Embryonic facial prominence (tissue), 1 donor: ENCODE measurements around the gene ECM2.

Experiments
- DNase-seq: peaks from one replicate; pipeline ENCODE4 v3.0.0-alpha.2; 2016; ENCODE audit errors: extremely low spot score

The ECM2 gene

DNA sequence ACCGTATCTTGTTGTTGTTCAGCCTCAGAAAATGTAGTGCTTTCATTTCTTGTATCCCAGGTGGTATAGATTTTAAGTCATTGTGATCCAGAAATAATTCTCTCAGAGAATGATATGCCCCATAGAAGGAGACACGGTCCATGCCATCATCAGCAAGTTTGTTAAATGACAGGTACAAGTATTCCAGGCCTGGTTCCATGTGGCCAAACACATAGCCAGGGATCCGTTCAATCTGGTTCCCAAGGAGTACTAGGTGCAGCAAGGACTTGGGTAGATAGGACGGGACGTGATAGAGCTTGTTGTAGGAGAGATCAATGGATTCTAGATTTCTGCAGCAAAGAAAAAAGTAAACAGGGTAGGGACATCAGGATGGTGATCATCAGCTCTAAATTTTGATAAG lies 35.1 kb downstream of the ECM2 start:
- DNase-seq: no peak

DNA sequence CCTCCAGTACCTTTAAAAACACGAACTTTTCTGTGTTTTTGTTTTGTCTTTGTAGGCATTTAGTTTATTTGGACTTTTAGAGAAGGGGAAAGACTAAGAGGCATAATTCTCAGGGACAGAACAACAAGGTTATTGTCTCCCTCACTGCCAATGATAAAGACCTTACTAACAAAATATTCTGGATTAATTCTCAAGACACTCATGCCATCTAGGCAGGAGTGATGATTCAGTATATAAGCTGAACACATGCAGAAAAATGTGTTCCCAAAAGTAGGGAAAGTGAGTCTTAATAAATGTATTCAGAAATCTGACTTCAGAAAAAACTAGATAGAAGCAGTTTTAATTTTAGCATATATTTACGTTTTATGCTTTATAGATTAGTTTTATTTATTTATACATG lies 36.1 kb downstream of the ECM2 start:
- DNase-seq: no peak

DNA sequence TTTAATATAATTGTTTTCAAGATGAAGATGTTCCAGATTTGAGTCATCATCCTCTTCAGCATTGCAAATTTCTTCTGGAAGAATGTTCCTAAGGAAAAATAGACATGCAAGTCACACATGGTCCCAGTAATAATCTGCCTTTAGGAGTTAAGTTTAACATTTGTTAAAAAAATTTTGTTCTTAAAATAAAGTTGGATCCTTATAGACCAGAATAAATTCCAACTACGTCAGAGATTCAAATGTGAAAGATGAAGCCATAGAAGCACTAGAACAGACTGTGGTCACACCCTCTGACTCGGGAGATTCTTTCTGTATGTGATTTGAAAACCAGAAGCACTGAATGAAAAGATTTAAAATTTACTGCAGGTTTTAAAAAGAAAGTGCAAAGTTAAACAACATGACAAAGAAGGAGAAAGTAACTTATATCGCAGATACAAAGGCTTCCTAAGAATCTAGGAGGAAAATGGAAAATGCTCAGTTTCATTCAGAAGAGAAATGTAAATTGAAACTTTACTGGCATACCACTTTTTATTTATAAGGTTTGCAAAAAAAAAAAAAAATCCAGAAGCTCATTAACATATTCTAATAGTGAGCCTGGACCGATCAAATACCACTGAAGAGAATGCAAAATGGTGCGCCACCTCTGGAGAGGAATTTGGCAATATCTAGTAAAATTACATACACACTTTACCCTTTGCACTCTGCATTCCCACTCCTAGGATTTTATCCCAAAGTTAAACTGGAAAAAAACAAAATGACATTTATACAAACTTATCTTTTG lies 39.2 kb downstream of the ECM2 start:
- DNase-seq: no peak

DNA sequence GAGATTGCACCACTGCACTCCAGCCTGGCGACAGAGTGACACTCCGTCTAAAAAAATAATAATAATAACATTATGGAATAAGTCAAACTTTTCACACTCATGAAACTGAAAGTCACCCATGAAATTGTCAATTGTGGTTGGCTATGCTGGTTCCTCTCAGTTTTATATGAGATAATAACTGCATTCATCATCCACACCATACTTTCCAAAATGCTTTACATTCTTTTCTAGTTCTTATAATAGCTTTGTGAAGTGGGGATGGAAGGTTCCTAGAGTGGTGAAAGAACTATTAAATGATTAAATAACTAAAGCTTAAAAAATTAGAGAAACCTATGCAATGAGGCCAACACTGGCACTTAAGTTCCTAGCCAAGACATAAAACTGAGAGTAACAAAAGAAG lies 40.9 kb downstream of the ECM2 start:
- DNase-seq: no peak

DNA sequence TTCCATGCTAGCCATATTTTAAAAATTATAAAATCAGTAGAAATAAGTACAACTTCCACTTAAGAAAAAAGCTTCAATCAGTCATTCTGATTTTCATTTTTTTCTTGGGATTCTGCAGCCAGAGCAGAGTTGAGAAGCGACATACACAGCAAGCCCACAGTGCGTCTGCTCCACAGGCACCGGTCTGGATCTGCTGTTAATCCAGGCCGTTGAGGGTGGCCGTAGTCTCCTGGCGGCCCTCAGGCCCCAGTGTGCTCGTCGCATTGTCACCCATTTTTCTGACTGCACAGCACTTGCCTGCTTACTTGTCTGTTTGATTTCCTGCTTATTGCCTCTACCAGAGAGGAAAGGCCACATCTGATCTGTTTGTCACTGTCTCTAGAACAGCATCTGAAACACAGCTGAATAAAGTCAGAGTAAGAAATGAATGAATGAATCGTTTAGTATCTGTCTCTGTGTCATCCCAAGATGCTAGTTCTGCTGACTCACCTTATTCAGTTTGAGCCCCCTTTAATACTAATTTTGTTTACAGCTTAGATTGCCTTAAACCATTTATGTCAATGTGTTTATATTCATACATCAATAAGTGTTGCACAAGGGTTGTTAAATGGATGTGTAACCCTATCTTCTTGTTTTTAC lies 41.9 kb downstream of the ECM2 start:
- no peak for DNase-seq

DNA sequence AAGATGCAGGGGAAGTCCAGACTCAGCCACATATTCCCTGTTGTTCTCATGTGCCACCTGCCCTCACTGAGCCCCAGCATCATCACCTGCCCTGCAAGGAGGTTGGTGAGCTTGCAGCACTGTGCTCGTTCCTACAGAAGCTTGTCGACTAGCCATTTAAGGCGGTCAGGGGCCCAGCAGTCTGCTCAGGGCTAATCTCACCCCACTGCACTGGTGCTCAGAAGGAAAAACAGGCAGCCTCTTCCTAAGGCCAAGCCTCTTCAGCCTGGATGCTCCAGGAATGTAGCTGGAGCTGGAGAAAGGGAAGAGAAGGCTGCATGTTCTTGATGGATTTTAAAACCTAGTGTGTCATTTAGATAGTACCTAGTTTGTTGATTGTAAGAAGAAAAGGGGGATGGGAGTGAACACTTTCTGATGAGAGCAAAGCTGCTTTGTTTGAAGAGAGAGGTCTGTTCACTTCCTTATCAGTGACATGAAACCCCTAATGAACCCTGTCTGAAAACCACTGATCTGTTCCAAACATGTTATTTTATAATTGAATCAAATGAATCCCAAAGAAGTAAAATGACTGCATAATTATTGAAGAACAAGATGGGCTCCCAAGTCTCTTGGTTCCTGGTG lies 42.9 kb downstream of the ECM2 start:
- no peak for DNase-seq

DNA sequence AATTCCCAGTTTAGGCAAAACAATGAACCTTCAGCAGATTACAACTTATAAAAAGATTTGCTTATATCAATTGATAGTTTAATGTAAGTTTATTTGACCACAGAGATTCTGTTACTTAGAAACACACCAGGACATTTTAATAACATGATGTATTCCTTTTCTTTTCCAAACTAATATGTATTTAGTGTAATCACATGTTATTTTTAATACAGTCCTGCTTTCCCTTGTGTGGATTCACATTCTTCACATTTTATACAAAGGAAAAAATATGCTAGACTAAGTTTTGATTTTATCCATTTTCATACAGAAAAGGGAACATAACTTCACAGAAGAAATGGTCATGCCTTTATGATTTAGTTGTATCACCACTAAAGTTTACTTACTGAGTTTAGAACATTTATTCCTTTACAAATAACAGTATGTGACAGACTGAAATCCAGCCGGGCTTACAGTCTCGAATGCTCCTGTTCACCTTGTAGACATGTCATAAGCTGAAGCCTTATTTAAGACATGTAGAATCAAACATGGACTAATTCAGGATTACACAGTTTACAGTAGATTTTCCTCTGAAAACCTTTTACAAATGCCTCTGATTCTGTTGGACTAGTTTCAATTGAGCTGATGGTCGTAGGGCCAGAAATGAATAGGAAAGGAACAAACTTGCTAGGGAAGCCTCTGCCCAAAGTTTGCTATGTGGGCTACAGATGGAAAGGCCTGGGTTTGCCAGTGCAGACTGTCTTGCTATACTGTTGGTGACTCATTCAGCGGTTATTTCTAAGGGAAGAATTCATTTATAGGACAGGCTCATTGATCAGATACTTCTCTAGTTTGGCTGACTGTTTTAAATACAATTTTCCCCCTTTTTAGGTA lies 46.9 kb downstream of the ECM2 start:
- DNase-seq: no peak

DNA sequence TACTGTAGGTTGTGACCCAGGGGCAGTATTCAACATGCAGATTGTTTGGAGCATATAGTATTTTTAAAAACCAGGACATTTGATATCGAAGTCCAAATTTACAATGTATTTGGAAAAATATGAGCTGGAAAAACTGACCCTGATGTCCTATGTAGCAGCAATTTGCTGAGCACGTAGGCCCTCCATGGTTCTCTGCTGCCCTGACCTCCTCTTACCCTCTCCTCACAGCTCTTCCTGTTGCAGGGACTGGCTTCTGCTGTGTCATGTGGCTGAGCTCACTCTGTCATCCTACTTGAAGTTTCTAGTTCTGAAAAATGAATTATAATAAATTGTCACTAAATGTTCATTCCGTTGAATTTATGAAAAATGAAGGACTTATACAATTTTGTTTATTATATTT lies 49.4 kb downstream of the ECM2 start:
- DNase-seq: no peak

DNA sequence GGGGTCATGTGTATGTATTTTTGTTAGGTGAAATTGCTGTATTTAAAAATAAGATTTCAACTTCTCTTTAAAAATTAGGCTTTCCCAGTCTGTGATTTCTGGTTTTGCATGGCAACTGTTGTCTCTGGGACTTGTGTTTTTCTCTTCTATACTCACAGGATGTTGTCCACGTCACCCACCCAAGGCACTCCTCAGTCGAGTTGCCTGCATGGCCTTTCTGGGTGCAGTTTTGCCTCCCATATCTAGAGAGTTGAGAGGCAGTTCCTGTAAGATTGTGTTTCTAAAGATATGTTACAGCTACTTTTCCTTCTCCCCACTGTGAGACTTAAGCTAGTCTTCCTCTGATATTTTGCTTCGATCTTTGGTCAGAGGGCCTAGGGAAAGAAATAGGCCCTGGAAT lies 51.2 kb downstream of the ECM2 start:
- DNase-seq: no peak

DNA sequence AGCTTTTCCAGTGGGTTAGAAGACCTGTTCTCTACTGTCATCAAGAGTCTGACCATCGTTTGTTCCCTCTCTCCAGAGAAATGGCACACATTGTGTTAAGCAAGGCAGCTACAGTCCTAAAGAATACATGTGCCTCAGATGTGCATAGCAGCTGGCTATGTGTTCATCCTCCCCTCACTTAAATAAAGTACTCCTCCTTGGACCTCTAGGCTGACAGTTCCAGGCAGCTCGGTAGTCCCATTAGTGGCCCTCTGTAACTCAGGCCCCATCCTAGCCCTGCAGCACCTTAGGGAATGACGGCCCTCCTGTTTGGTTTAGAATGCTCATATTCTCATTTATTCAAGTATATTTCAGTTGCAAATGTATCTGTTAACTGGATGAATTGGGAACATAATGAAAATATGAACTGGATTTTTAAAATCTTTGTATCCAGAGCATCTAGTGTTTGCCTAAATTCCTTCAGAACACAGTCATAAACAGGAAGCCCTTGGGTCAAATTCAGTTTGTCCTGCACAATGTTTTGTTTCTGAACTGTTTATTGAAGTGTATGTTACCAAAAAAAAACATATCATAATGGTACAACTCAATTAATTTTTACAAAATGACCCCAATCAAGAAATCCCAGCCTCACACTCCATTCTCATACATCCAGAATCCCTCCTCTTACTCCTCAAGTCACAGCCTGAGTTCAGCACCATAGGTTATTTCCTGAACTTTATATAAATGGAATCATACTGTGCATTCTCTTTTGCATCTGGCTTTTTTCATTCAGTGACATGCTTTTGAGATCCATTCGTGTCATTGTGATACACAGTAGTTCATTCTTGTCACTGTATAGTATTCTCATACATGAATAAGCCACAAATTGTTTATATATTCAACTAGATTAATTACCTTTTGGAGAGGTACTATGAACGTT lies 51.9 kb downstream of the ECM2 start:
- no peak for DNase-seq

DNA sequence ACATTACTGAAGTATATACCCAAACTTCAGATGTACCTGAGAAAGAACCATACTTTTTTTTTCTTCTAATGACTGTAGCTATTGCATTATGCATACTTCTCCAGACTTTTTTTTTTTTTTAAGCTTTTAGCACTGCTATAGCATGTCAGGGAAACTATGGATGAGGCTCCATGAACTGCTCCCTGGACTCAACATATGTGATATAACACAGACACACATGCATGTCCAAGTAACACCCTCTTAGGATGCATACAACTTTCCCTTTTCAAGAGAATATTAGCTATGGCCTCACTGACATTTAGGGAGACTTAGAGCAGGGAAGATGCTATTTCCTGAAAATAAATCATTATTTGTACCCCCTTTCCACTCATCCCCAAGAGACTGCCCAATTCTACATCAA lies 53.0 kb downstream of the ECM2 start:
- no peak for DNase-seq

DNA sequence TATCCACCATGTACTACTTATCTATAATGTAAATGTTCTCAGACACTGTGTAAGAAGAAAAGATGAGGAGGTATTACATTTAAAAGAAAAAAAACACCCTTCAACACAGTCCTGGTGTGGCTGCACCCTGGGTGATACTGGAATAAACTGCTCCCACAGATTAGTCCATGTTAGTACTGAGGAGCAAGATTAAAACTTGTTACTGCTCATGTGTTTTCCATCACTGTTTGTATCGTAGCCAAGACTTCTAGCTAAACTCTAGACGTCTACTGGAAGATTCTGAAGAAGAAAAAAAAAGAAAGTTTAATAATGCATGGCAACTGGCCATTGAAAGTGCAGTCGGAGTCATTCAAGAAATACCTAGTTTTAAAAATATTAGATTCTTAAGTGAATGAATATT lies 53.5 kb downstream of the ECM2 start, which contains the start of gene ASPN:
ASPN (minus strand) TSS at position 178 of the 400 bp plus-strand sequence.
- peak; percentile 76 for DNase-seq

DNA sequence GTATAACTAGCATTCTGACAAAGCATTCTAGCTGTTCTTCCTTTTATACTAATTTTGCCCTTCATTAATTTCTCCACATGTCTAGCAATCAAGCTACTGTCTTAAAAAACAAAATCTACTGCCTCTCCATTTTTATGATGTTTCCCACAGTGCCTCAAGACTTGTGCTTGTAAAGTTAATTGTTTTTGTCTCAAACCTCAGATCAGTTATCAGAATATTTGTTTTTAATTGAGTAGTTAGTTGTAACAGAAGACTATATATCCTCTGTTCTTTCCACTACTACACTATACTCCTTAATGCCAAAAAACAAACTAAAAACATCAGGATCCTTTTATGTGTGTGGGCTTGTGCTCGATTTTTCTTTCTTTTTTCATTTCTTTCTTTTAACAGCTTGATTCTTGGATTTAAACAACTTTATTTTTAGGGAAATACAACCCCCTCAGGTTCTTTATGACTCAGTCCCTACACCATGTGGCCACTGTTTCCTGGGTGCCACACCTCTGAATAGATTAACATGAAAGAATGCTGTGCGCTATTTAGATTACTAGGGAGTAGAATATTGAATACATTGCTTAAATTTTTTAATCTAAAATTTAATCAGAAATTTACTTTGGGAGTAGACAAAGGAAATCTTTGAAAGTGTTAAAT lies 54.7 kb downstream of the ECM2 start:
- DNase-seq: peak; percentile 46

DNA sequence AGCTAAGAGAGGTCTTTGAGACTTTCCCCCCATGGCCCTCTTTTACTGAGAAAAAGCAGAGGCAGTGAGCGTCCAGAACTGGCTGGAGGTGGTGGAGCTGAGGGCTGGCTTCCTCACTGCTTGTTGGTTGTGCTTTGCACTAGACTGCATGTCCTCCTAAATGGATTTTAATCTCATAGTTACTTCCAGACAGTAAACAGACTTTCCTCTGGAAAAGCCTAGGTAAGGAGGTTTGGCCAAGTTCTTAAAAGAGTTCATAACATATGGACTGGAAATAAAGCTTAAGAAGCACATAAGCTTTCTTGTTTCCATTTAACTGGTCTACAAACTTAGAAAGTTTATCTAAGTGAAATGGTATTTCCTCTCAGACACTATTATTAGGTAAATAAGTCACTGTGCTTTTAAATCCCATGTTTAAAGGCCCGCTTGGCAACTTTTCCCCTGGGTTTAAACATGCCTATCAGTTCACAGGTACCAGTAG lies 55.5 kb downstream of the ECM2 start:
- DNase-seq: no peak

DNA sequence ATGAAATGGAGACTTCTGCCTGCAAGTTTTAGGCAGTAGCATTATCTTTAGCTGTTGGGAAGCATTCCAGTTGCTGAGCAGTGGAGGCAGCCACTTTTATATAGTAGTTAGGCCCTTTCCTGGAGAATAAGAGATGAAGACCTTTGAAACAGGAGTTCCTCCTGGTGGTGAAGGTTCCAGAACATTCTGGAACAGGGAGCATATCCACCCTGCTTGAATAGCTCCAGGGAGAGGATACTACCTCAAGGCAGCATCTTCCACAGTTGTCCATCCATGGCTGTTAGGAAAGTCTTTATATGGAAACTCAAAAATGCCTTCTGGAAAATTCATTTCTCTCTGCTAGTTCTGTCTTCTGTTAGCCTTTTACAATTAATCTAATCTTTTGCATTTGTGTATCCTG lies 56.4 kb downstream of the ECM2 start:
- DNase-seq: no peak

DNA sequence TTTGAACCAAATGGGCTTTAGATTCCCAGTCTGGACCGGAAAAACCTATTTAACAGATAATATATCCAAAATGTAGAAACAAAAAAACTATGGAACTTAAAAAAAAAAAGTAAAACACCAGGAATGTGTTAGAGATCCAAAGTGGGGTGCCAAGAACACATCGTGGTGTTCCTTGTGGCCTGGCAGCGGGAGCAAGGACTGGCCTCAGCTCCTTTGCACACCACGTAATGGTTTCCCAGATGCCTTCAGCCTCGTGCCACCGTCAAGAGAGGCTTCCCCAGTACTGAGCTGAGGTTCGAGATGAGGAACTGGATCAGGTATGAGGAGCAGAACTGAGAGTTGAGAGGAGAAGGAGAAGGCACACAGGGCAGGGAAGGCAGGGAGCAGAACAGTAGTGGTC lies 57.0 kb downstream of the ECM2 start:
- no peak for DNase-seq

DNA sequence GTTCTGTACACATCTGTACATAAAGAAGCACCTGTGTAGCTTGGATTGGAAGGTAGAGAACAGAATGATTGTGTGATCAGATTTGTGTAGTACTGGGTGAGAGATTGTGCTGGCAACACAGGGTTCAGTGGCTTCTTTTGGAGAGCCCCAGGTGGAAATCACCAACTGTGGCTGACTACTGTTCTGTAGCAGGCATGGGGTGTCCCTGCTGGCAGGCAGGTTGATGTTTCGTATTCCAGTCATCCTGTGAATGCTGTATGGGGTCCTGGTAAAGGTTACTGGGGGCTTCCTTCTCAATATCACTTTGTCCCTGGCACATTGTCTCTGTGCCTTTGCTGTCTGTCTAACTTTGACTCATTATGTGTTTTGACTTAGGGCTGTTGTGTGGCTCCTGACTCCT lies 58.8 kb downstream of the ECM2 start:
- no peak for DNase-seq

DNA sequence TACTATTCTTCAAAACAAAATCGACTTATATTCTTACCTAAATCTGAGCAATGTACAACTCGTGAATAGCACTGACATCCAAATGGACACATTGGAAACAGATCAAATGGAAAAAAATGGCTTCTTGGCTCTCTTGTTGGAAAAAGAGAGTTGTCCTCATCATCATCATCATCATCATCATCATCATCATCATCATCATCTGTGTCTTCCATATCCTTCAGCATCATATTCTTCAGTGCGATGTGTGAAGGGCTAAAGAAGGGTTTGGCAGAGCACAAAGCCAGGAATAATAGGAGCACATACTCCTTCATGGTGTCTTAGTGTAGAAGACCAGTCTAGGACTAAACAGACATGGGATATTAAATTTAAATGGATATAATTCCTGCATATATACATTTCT lies 61.2 kb downstream of the ECM2 start:
- no peak for DNase-seq

DNA sequence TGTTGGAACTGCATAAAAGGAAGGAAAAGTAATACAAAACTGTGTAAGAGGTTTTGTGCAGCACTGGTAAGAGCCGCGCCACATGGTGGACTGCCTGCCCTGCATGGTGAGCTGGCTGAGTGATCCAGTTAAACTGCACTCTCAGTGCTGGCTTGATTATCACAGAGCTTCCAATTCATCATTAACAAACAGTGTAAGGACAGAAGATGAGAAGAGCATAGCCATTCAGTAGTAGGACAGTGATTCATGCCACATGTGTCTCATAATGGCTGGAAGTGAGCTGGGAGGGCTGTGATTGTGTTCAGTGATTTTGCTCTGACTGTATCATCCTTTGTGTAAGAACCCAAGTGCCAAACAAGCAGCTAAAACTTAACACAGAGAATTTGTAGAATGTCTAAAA lies 67.6 kb downstream of the ECM2 start:
- DNase-seq: no peak

DNA sequence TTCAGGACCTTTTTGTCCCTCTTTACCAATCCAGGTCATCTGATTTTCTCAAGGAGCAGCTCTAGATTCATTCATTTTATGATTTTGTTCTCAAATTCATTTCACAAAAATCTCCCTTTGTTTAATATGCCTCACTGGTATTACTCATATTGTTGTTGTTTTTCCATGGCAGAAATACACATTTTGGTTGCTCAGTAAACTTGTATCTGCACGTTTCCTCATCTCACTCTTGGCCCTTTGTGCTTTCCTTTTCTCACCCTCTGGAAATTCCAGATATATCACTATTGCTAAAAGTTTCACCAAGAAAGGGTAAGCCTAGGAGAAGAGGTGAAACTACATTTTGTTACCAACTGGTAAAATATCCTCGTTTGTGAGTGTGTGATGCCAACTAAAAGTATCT lies 68.3 kb downstream of the ECM2 start:
- DNase-seq: no peak
